NCI-H2171 (cell line): Measurements from ENCODE around the gene ERC2.

ENCODE experiments used
- DNase-seq: peaks from one replicate; lab custom pipeline; 2025; lab: John Stamatoyannopoulos, UW

Gene ERC2

GRCh38 chr3:56187051-56187450, 281.2 kb downstream of the ERC2 start:
- no peak for DNase-seq

DNA sequence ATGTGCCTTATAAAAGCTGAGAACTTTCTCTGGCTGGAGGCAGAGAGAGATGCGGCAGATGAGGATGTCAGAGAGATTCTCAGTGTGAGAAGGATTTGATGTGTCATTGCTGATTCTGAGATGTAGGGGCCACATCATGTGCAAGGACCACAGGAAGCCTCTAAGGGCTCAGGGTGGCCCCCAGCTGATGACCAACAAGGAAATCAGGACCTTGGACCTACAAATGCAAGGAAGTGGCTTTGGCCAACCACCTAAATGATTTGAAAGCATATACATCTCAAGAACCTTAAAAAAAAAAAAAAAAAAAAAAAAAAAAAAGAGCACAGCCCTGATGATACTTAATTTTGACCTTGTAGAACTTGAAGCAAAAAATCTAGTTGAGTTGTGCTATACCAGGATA, 282.4 kb downstream of the ERC2 start:
- DNase-seq = no peak

GRCh38 chr3:56183529-56183928, 284.7 kb downstream of the ERC2 start:
- no peak for DNase-seq

DNA sequence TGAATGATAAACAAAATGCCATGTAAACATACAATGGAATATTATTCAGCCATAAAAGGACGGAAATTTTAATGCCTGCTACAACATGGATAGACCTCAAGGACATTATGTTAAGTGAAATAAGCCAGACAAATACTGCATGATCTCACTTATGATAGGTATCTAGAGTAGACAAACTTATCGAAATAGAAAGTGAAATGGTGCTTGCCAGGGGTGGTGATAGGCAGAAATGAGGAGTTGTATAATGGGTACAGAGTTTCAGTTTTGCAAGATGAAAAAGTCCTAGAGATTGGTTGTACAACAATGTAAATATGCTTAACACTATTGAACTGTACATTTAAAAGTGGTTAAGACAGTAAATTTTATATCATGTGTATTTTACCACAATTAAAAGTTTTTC, 287.8 kb downstream of the ERC2 start:
- no peak for DNase-seq

DNA sequence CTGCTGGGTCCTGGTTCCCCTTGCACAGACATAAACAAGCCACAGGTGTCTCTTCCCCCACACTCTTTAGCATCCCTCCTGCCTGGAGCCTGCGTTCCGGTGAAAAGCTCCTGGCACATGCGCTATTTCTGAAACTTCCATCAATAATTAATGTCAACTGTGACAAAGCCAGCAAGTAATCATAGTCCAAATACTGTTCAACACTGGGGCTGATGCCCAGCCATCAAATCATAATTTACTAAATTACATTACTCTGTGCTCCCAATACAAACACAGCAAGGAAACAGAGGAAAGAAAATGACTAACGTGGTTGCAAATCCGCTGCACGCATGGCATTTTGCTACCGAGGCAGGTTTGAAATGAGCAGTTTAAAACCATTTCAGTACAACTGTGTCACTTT, 294.7 kb downstream of the ERC2 start:
- DNase-seq = no peak

- no peak for DNase-seq
Measured at GRCh38 chr3:56164436-56164835, 303.8 kb downstream of the ERC2 start.

- no peak for DNase-seq
Measured at GRCh38 chr3:56157693-56158362, 310.4 kb downstream of the ERC2 start.

- no peak for DNase-seq
Measured at GRCh38 chr3:56154297-56154696, 314.0 kb downstream of the ERC2 start.

DNA sequence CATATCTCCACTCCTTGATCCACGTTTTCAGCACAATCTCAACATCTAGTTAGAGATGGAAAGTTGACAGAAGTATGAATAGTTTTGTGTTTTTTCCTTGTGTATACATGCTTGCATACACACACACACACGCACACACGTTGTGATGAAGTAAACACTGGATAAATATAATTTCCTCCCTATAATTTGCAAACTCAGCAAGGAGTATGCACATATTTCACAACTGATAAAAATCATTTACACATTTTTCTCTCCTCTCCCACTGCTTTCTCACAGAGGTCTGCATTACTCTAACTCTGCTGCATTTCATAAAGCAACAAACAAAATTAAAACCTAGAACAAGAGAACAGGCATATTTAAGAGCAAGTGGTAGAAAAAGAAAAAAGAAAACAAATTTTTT, 320.9 kb downstream of the ERC2 start:
- DNase-seq = no peak

- DNase-seq = no peak
Measured at GRCh38 chr3:56145410-56145809, 322.9 kb downstream of the ERC2 start.

GRCh38 chr3:56144805-56145204, 323.5 kb downstream of the ERC2 start:
- no peak for DNase-seq

- DNase-seq = no peak
Measured at GRCh38 chr3:56137415-56137814, 330.9 kb downstream of the ERC2 start.

- DNase-seq = no peak
Measured at GRCh38 chr3:56136514-56136913, 331.8 kb downstream of the ERC2 start.

DNA sequence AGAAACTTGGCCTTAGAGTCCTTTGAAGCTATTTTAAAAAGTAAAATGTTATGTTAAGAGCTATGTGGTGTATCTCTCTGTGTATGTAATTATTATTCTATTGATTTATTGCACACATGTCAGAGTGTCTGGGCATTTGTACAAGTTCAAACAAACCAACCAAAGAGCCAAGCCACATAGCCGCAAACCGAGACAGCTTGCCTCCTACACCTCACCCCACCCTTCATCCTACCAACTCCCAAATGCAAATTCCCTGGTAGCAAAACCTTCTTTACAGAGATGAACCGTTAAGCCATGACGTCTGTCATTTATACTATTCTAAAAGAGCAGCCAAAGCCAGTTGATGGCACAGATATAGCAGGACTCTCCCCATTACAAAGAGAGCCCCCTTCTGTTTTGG, 332.3 kb downstream of the ERC2 start:
- DNase-seq = no peak

DNA sequence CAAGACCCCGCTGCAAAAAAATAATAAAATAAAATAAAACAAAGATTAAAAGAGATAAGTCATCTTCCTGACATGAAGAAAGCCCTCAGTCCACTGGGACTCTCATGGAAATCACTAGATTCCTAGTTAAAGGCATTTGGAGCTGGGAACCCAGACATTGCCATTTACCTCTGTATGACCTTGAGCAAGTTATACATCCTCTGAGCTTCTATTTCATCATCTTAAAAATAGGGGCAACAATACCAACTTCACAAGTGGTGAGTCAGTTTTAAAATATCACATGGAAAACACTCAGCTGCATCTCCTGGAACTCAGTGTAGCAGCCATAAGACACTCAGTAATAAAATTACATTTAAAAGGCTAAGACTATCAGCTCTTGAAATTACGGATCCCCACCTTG, 334.8 kb downstream of the ERC2 start:
- no peak for DNase-seq

- DNase-seq = no peak
Measured at GRCh38 chr3:56132762-56133161, 335.5 kb downstream of the ERC2 start.

DNA sequence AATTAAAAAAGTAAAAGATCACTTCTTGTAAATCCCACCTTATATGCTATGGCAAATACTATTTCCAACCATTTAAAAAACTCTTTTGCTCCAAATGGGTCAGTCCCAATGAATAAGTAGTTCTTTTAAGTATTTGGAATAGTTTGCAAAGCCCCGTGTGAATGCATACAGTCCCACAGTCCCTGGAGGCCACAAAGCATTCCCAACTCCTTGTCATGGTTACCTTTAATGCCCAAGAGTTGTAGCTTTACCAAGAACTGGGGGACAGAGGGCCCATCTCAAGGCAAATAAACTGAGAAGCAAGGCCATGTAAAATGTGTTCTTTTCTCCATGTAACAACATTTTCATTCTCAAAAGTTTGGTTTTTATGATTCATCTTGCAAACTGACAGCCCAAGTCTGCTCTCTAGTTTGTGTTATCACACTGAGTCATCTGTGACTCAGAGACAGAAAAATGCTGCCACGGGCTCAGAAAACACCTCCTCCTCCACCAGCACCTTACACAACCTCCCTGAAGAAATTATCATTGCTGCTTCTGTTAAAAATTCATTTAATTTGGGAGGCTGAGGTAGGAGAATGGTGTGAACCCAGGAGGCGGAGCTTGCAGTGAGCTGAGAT, 336.2 kb downstream of the ERC2 start:
- no peak for DNase-seq

DNA sequence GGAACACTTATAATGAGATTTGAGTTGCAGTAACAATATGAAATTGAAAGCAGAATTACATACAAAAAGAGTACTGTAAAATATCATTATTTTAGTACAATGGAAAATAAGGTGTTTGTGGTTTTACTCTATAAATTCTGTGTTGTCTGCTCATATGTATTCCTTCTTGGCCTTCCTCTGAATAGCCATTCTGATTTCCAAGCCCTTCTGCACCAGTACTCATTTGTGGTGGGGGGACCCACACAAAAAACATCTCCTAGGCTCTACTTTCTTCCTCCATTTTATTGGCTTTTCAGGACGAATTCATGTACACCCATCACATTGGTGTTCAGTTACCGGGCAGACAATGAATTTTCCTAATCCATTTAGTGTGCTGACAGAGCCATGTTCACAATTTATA, 338.2 kb downstream of the ERC2 start:
- no peak for DNase-seq

DNA sequence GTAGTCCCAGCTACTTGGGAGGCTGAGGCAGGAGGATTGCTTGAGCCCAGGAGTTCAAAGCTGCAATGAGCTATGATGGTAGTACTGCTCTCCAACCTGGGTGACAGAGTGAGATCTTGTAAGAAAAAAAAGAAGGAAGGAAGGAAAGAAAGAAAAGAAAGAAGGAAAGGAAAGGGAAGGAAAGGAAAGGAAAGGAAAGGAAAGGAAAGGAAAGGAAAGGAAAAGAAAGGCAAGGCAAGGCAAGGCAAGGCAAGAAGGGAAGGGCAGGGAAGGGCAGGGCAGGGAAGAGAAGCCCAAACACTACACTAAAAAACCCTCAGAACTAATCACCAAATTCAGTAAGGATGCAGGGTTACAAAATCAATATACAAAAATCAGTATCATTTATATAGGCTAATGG, 341.6 kb downstream of the ERC2 start:
- no peak for DNase-seq

- DNase-seq = no peak
Measured at GRCh38 chr3:56125358-56126005, 342.8 kb downstream of the ERC2 start.

DNA sequence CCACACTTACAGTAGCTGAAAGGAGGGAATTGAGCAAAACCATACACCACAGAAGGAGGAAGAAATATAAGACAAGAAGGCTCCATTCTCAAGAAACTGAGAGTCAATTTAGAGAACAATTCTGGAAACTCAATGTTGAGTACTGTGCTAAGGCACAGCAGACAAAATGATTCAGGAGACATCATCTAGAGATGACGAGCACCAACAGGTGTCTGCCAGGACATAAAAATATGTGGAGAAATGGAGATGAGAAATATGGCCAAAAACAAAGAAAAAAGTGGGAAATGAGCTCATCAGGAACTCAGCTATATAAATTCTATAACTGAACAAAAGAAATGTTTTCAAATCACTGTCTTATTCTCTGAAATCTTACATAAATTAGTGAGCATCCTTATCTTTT, 343.7 kb downstream of the ERC2 start:
- DNase-seq = no peak

DNA sequence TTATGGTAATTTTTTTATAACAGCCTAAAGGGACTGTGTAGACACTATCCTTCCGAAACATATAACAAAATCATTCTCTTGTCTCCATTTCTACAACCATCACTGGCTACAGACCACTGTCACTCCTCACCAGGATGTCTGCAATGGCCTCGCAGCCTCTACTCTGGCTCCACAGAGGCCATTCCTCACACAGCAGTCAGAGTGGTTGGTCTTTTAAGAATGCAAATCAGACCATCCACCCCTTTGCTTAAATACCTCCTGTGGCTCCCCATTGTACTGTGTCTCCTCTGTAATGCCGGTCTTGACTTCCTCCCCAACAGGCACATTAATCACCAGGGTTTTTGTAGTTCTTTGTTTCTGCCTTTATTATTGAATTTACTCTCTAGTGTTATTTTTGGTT, 344.8 kb downstream of the ERC2 start:
- DNase-seq = no peak

GRCh38 chr3:56122911-56123310, 345.4 kb downstream of the ERC2 start:
- no peak for DNase-seq

- DNase-seq = no peak
Measured at GRCh38 chr3:56121716-56122115, 346.6 kb downstream of the ERC2 start.
